SU-DHL-6 (cell line): ENCODE results near the gene SLC22A1.

Experiments used
- H2AFZ ChIP-seq: fragments of 200-600 bp; sonication (generic); 2 replicates; pipeline ENCODE4 v1.6.1; 2014; ENCODE audit warnings: low read depth, mild to moderate bottlenecking, moderate library complexity, mixed read lengths, antibody characterized with exemption, low read length; ENCODE audit not compliant: severe bottlenecking
- H3F3A ChIP-seq: fragments of 200-600 bp; shearing (Covaris generic); 2 replicates; pipeline ENCODE4 v1.6.0; 2016; ENCODE audit warnings: antibody characterized with exemption, mild to moderate bottlenecking; ENCODE audit not compliant: insufficient read depth
- H3K27ac ChIP-seq: fragments of 200-600 bp; sonication (generic); 2 replicates; pipeline ENCODE4 v1.5.1; 2016; ENCODE audit warnings: low read depth, mild to moderate bottlenecking, low read length, moderate library complexity, mixed read lengths
- H3K27me3 ChIP-seq: fragments of 200-600 bp; sonication (generic), shearing (Covaris generic); 2 replicates; pipeline ENCODE4 v1.6.0; 2014; ENCODE audit warnings: mild to moderate bottlenecking, low read length
- H3K36me3 ChIP-seq: fragments of 200-600 bp; sonication (generic); 2 replicates; pipeline ENCODE4 v1.6.1; 2014; ENCODE audit warnings: mild to moderate bottlenecking, low read length, mixed read lengths
- H3K4me2 ChIP-seq: fragments of 300-600, 200-600 bp; shearing (Covaris generic), sonication (generic); 2 replicates; pipeline ENCODE4 v1.6.0; 2014; ENCODE audit warnings: low read length, low read depth, mild to moderate bottlenecking; ENCODE audit not compliant: poor library complexity, severe bottlenecking
- H3K4me3 ChIP-seq: fragments of 200-600 bp; sonication (generic); 2 replicates; pipeline ENCODE4 v1.5.1; 2014; ENCODE audit warnings: antibody characterized with exemption, low read length, mild to moderate bottlenecking, mixed read lengths; ENCODE audit not compliant: insufficient read depth, poor library complexity, severe bottlenecking
- H3K79me2 ChIP-seq: fragments of 200-600 bp; sonication (generic); 2 replicates; pipeline ENCODE4 v1.6.1; 2014; ENCODE audit warnings: mild to moderate bottlenecking, low read length, moderate library complexity; ENCODE audit not compliant: insufficient read depth
- H3K9ac ChIP-seq: fragments of 200-600 bp; sonication (generic); 2 replicates; pipeline ENCODE4 v1.7.0; 2014; ENCODE audit warnings: mild to moderate bottlenecking, low read length
- H3K9me2 ChIP-seq: fragments of 200-600 bp; sonication (generic); replicated peaks from 2 replicates; pipeline ENCODE4 v1.6.1; 2014; ENCODE audit warnings: low read length; ENCODE audit not compliant: insufficient read depth
- H3K9me3 ChIP-seq: fragments of 200-600 bp; sonication (generic); 2 replicates; pipeline ENCODE4 v1.6.1; 2014; ENCODE audit warnings: low read length, mixed read lengths; ENCODE audit not compliant: insufficient read depth
- H4K20me1 ChIP-seq: fragments of 200-600 bp; sonication (generic); 2 replicates; pipeline ENCODE4 v1.6.1; 2014; ENCODE audit warnings: low read depth, mild to moderate bottlenecking, antibody characterized with exemption, low read length, moderate library complexity, mixed read lengths
- CTCF ChIP-seq: fragments of 200-600 bp; sonication (generic); IDR thresholded peaks from one replicate; pipeline ENCODE4 v1.5.1; 2017; ENCODE audit warnings: antibody characterized with exemption, mild to moderate bottlenecking, low read length, moderate library complexity; ENCODE audit not compliant: insufficient read depth, poor library complexity, severe bottlenecking
- EZH2phosphoT487 ChIP-seq: fragments of 200-600 bp; sonication (generic), shearing (Covaris generic); conservative IDR thresholded peaks from 2 replicates; pipeline ENCODE4 v1.6.1; 2018; ENCODE audit warnings: mild to moderate bottlenecking, antibody characterized with exemption, low read length, moderate library complexity, mixed read lengths

The SLC22A1 gene

GRCh38 chr6:160084198-160084776 is 37.3 kb upstream of the SLC22A1 start:
- no peak for TF ChIP-seq CTCF
- no peak for TF ChIP-seq EZH2phosphoT487
- H3K27ac ChIP-seq, result no peak overlapping the region
- no peaks in the 10 kb centered on the region for H3K27me3 ChIP-seq
- no peak overlapping the region for H3K9ac ChIP-seq
- H3K9me3 ChIP-seq, result no peaks in the 10 kb centered on the region
- no peak overlapping the region for H2AFZ ChIP-seq
- no peak overlapping the region for H3K4me3 ChIP-seq
- H3K36me3 ChIP-seq, result no peaks in the 10 kb centered on the region; the same call in 1 of the 2 replicates
- no peak overlapping the region for H3K4me2 ChIP-seq
- H4K20me1 ChIP-seq, result no peaks in the 10 kb centered on the region
- H3F3A ChIP-seq, result no peaks in the 10 kb centered on the region
- no peaks in the 10 kb centered on the region for H3K9me2 ChIP-seq
- no peaks in the 10 kb centered on the region for H3K79me2 ChIP-seq

GRCh38 chr6:160085226-160085625 is 36.4 kb upstream of the SLC22A1 start:
- Histone ChIP-seq H3K79me2 (no peaks in the 10 kb centered on the region), H3K4me3 (no peak overlapping the region), H3K27ac (no peak overlapping the region), H3K27me3 (no peaks in the 10 kb centered on the region), H3K9ac (no peak overlapping the region), H3K4me2 (no peak overlapping the region), H3K9me3 (no peaks in the 10 kb centered on the region), H3K9me2 (no peaks in the 10 kb centered on the region), H2AFZ (no peak overlapping the region), H4K20me1 (no peaks in the 10 kb centered on the region), H3K36me3 (no peaks in the 10 kb centered on the region; the same call in 1 of the 2 replicates), H3F3A (no peaks in the 10 kb centered on the region)
- no peak for TF ChIP-seq EZH2phosphoT487
- TF ChIP-seq CTCF, result no peak

DNA sequence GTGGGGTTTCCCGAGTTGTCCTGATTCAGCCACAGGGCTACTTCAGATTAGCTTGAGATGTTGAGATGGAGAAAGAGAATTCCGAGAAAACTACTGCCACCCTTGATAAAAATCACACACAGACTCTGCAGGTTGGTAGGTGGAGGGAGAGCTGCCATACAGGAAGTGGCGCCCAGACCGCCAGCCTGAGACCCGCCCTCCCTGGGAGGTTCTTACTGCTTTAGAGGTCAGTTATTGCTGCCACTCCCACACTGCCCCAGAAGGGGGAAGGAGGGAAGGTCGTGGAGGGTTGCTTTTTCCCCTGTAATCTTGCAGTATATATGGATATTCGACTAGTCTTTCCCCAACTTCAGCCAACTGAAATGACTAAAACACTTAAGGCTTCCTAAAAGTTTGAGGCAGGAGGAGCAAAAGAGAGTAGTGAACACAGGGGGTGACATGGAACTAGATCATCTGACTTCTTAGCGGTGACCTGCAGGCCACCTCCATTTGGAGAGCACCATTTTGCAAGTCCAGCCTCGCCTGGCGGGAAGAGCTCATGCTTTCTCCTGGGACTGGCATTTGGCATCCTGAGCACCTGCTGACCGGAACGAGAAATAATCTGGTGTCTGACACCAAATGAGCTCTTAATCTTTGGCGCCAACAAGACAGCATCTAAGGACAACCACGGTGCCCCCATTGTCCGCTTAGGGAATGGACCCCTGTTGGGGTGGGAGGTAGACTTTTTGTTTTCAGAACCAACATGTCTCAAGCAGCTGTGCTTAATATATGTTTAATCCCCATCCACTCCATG is 35.7 kb upstream of the SLC22A1 start:
- Histone ChIP-seq H3K27me3 (no peaks in the 10 kb centered on the region), H3K79me2 (no peaks in the 10 kb centered on the region), H3K9me2 (no peaks in the 10 kb centered on the region), H3K4me2 (no peak overlapping the region), H3K4me3 (no peak overlapping the region), H4K20me1 (no peaks in the 10 kb centered on the region), H3K36me3 (no peaks in the 10 kb centered on the region; the same call in 1 of the 2 replicates), H3K9me3 (no peaks in the 10 kb centered on the region), H3F3A (no peaks in the 10 kb centered on the region), H3K27ac (no peak overlapping the region), H3K9ac (no peak overlapping the region), H2AFZ (no peak overlapping the region)
- TF ChIP-seq CTCF (no peak), EZH2phosphoT487 (no peak)
